CD14-positive monocyte (primary cell): ENCODE measurements around the gene OCSTAMP. TPM values are rescaled to one million over a fixed set of nuclear protein-coding genes. Genes with fewer than 3 reads are reported as not detected.

Experiments
- DNase-seq, 3 donors: peaks; one replicate each; pipeline ENCODE4 v3.0.0-alpha.2; 2011 to 2022
- H2AFZ ChIP-seq: 2 replicates; pipeline ENCODE4 v1.6.0; 2012; ENCODE audit warnings: mild to moderate bottlenecking, low read depth, low read length, inconsistent platforms; ENCODE audit not compliant: insufficient read depth, poor library complexity, severe bottlenecking
- H3K27ac ChIP-seq, 2 donors: 1 replicate in 1 of 2; 2 replicates in 1 of 2; pipeline ENCODE4 v1.5.1; 2012 to 2013; ENCODE audit warnings: low read length in 2 of 2, control low read depth in 1 of 2, inconsistent platforms in 1 of 2, low read depth in 1 of 2, mild to moderate bottlenecking in 1 of 2
- H3K27me3 ChIP-seq, 2 donors: one replicate each; pipeline versions ENCODE4 v1.6.0 to v1.6.1; 2011 to 2013; ENCODE audit warnings: low read length in 2 of 2; ENCODE audit not compliant: control insufficient read depth in 2 of 2, insufficient read depth in 2 of 2
- H3K36me3 ChIP-seq, 2 donors: replicated peaks in 1 of 2; 1 replicate in 1 of 2; 2 replicates in 1 of 2; pipeline versions ENCODE4 v1.5.1 to v1.6.1; 2012 to 2013; ENCODE audit warnings: low read length in 2 of 2, control low read depth in 1 of 2, inconsistent platforms in 1 of 2, mild to moderate bottlenecking in 1 of 2; ENCODE audit not compliant: insufficient read depth in 2 of 2, control insufficient read depth in 1 of 2
- H3K4me1 ChIP-seq, 2 donors: 1 replicate in 1 of 2; 2 replicates in 1 of 2; pipeline versions ENCODE4 v1.5.1 to v1.6.1; 2012 to 2013; ENCODE audit warnings: low read length in 2 of 2, control low read depth in 1 of 2, inconsistent platforms in 1 of 2, mild to moderate bottlenecking in 1 of 2, moderate library complexity in 1 of 2; ENCODE audit not compliant: insufficient read depth in 2 of 2, control insufficient read depth in 1 of 2
- H3K4me2 ChIP-seq: replicated peaks from 2 replicates; pipeline ENCODE3; 2012; ENCODE audit warnings: low read length, moderate library complexity, mild to moderate bottlenecking; ENCODE audit not compliant: poor library complexity, severe bottlenecking; ENCODE audit errors: extremely low read depth
- H3K4me3 ChIP-seq, 3 experiments: fragments of 200-600 bp in 1 of 3; sonication (generic) in 1 of 3; replicated peaks in 1 of 3; 1 replicate in 2 of 3; 2 replicates in 1 of 3; pipeline ENCODE4 v1.5.1; 2011 to 2013; ENCODE audit warnings: low read length in 3 of 3, mild to moderate bottlenecking in 3 of 3, control low read depth in 2 of 3, low read depth in 2 of 3, inconsistent platforms in 1 of 3, moderate library complexity in 1 of 3
- H3K79me2 ChIP-seq: 2 replicates; pipeline ENCODE4 v1.6.0; 2012; ENCODE audit warnings: mild to moderate bottlenecking, control low read depth, inconsistent platforms, low read length, moderate library complexity; ENCODE audit not compliant: insufficient read depth
- H3K9ac ChIP-seq: 2 replicates; pipeline ENCODE4 v1.6.0; 2017; ENCODE audit warnings: low read length, mild to moderate bottlenecking; ENCODE audit not compliant: insufficient read depth, poor library complexity, severe bottlenecking
- H3K9me3 ChIP-seq, 2 donors: replicated peaks in 1 of 2; 1 replicate in 1 of 2; 2 replicates in 1 of 2; pipeline versions ENCODE4 v1.5.1 to v1.6.1; 2012 to 2013; ENCODE audit warnings: low read length in 2 of 2, control low read depth in 1 of 2; ENCODE audit not compliant: control insufficient read depth in 1 of 2, insufficient read depth in 1 of 2
- H4K20me1 ChIP-seq: 2 replicates; pipeline ENCODE4 v1.6.0; 2012; ENCODE audit warnings: mild to moderate bottlenecking, low read length, control low read depth, moderate library complexity; ENCODE audit not compliant: insufficient read depth
- H3K27ac Mint-ChIP-seq, 7 donors: one replicate each; pipeline ENCODE4 v1.8.0; 2020; ENCODE audit warnings: mild to moderate bottlenecking in 7 of 7, mixed read lengths in 7 of 7, moderate library complexity in 6 of 7, inconsistent platforms in 2 of 7
- H3K27me3 Mint-ChIP-seq, 3 donors: one replicate each; pipeline ENCODE4 v1.8.0; 2021 to 2022; ENCODE audit warnings: low read depth in 3 of 3, mild to moderate bottlenecking in 3 of 3, mixed read lengths in 3 of 3, moderate library complexity in 3 of 3, inconsistent platforms in 1 of 3
- H3K36me3 Mint-ChIP-seq, 2 donors: one replicate each; pipeline ENCODE4 v1.8.0; 2020; ENCODE audit warnings: mixed read lengths in 2 of 2, inconsistent platforms in 1 of 2, mild to moderate bottlenecking in 1 of 2
- H3K4me1 Mint-ChIP-seq: one replicate; pipeline ENCODE4 v1.8.0; 2020; ENCODE audit warnings: mild to moderate bottlenecking, mixed read lengths
- H3K4me3 Mint-ChIP-seq, 2 donors: one replicate each; pipeline ENCODE4 v1.8.0; 2020; ENCODE audit warnings: mild to moderate bottlenecking in 2 of 2, mixed read lengths in 2 of 2, moderate library complexity in 1 of 2
- H3K9me3 Mint-ChIP-seq, 7 donors: one replicate each; pipeline ENCODE4 v1.8.0; 2020 to 2022; ENCODE audit warnings: mixed read lengths in 7 of 7, mild to moderate bottlenecking in 6 of 7, moderate library complexity in 6 of 7, inconsistent platforms in 2 of 7
- WGBS: methylation state at CpG from one replicate; pipeline ENCODE4 v1.1.5; 2013; ENCODE audit warnings: missing lambda C conversion rate; ENCODE audit not compliant: insufficient coverage; 5-methylcytosine and 5-hydroxymethylcytosine counted together
- intact Hi-C, 2 donors: fragments of 100-400 bp; cut with micrococcal nuclease; formaldehyde crosslinking; loops; one replicate each; pipeline versions ENCODE4 v1.15.0 to v1.15.1; 2023
- polyA plus RNA-seq, 3 donors: library from polyadenylated mRNA; depleted of rRNA in 1 of 3; unstranded in 2 of 3; stranded (reverse) in 1 of 3; fragments of 300-500 nt in 2 of 3; fragments of >200 nt in 1 of 3; fragmentation: Illumina TruSeq in 2 of 3; gene quantifications; 1 replicate in 2 of 3; 2 replicates in 1 of 3; pipeline ENCODE4 v1.2.3, GENCODE V29; 2012 to 2021
- TF ChIP-seq, protein P1 (sequence below): fragments of 200-600 bp; IDR thresholded peaks from one replicate; pipeline ENCODE4 v1.8.0; 2022; ENCODE audit warnings: antibody characterized with exemption, mild to moderate bottlenecking

The OCSTAMP gene
- polyA plus RNA-seq, 3 donors = not detected

DNA sequence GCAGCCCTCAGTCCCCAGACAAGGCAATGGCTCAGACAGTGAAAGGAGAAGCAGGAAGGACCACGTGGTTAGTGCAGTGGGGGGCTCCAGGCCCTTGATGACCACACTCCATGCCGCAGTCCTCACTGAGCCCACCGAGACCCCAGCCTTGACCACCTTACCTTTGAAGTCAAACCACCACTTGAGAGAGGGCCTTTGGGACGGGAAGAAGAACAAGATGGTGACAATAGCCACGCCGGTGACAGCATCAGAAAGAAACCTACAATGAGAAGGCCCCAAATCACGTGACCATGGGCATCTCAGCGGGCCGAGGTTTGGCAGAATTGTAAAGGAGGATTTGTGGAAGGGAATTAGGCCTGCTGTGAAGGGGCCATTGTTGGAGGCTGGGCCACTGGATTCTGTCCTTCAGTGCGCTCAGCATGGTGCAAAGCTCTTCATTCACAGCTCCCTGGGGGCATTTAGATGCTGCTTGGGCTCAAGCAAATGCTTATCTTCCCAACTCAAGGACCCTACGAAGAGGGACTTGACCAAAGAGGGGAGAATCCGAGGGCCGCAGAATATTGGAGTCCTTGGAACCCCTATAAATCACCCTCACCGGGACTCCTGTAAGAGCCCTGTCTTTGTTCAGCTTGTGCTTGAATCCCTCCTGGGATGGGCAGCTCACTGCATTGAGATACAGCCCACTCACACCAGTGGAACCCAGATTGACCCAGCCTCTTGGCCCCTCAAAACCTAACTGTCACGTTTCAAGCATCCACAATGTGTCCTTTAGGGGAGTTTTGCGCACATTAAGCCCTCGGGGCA lies 33.2 kb upstream of the OCSTAMP start:
- Histone ChIP-seq H2AFZ (no peak overlapping the region), H3K79me2 (no peaks in the 10 kb centered on the region), H3K4me1 (no peaks in the 10 kb centered on the region), H3K27ac (no peak overlapping the region), H3K27me3 (no peaks in the 10 kb centered on the region), H3K9ac (no peak overlapping the region), H4K20me1 (no peaks in the 10 kb centered on the region), H3K36me3 (no peaks in the 10 kb centered on the region), H3K4me3 (no peak overlapping the region), H3K4me2 (no peak overlapping the region), H3K9me3 (no peaks in the 10 kb centered on the region)
- Mint-ChIP-seq H3K4me1 (no peaks in the 10 kb centered on the region), H3K4me3 (peak overlapping the region in 1 of 2 donors; percentile 4), H3K36me3 (no peaks in the 10 kb centered on the region), H3K9me3 (no peaks in the 10 kb centered on the region), H3K27me3 (peaks cover 0 to 3% (median 3%) of the 10 kb centered on the region in 3 donors), H3K27ac (no peak overlapping the region)
- 85% methylated on average over 11 of the region's 17 CpGs for WGBS
- intact Hi-C loops = no loop called here
- no peak for DNase-seq
- TF ChIP-seq, protein P1, sequence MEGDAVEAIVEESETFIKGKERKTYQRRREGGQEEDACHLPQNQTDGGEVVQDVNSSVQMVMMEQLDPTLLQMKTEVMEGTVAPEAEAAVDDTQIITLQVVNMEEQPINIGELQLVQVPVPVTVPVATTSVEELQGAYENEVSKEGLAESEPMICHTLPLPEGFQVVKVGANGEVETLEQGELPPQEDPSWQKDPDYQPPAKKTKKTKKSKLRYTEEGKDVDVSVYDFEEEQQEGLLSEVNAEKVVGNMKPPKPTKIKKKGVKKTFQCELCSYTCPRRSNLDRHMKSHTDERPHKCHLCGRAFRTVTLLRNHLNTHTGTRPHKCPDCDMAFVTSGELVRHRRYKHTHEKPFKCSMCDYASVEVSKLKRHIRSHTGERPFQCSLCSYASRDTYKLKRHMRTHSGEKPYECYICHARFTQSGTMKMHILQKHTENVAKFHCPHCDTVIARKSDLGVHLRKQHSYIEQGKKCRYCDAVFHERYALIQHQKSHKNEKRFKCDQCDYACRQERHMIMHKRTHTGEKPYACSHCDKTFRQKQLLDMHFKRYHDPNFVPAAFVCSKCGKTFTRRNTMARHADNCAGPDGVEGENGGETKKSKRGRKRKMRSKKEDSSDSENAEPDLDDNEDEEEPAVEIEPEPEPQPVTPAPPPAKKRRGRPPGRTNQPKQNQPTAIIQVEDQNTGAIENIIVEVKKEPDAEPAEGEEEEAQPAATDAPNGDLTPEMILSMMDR = no peak

DNA sequence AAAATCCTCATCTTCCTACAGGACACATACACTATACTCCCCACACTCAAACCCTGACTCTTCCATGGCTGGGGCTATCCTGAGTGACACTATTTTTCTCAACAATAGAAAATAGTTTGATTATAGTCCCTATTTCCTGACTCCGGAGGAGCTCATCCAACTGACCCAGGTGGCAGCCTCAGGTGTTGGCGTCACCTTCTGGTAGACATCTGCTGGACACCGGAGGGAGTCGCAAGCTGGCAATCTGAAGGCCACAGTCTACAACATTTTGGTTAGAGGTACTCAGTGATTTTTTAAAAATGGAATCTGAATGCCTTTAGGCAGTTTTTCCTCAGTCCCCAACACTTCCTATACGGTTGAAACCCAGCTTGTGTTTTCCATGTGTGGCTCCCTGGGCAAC lies 32.2 kb upstream of the OCSTAMP start:
- Histone ChIP-seq H3K4me1 (no peaks in the 10 kb centered on the region), H3K9ac (no peak overlapping the region), H3K9me3 (no peaks in the 10 kb centered on the region), H3K36me3 (no peaks in the 10 kb centered on the region), H3K27ac (no peak overlapping the region), H3K4me2 (no peak overlapping the region), H3K27me3 (no peaks in the 10 kb centered on the region), H3K4me3 (no peak overlapping the region), H4K20me1 (no peaks in the 10 kb centered on the region), H2AFZ (no peak overlapping the region), H3K79me2 (no peaks in the 10 kb centered on the region)
- TF ChIP-seq, protein P1 = no peak
- peaks cover 0 to 5% (median 3%) of the 10 kb centered on the region in 3 donors for H3K27me3 Mint-ChIP-seq
- DNase-seq = no peak
- no peaks in the 10 kb centered on the region for H3K9me3 Mint-ChIP-seq
- WGBS = 80% methylated on average over 3 of the region's 5 CpGs
- intact Hi-C loops = no loop called here
- no peak overlapping the region for H3K27ac Mint-ChIP-seq
- H3K4me3 Mint-ChIP-seq = no peak overlapping the region
- H3K36me3 Mint-ChIP-seq = no peaks in the 10 kb centered on the region
- H3K4me1 Mint-ChIP-seq = no peaks in the 10 kb centered on the region
